Measurements from ENCODE around the gene UNC5C. TPM values are rescaled to one million over a fixed set of nuclear protein-coding genes. Genes with fewer than 3 reads are reported as not detected.

The UNC5C gene
- total and polyA plus RNA-seq, 2 of the 8 experiments (the other 6 are each of a cell fraction or from before 2014, with no cell fraction given) = 0.30 to 1.3 TPM

DNA sequence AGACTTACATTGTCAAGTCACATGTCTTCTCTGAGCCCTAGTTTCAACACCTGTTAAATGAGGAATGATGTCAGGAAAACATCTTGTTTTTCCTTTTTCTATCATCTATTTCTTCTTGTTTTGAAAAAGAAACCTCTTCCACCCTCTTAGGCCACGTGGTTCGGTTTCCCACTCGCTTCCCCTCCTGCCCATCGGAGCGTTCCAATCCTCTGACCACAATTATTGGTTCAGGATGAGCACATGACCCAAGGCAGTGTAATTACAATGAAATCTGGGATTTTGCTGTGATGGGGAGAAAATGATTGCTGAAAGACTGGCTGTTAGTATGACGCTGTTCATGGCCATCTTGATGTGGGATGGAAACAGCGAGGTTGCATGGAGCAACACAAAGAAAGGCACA, 186.7 kb downstream of the UNC5C start:
- H4K91ac ChIP-seq (replicated peaks; ENCODE audit: insufficient read length, low read length) = no peak overlapping the region

More for the DNA sequence above, 186.7 kb downstream of the UNC5C start:
- no peak for DNase-seq (ENCODE audit: low read depth in 1 of 2, low spot score in 2 of 2)
- no peaks in the 10 kb centered on the region for H3K36me3 ChIP-seq (ENCODE audit: control insufficient read depth in 2 of 4, insufficient read depth in 4 of 4, low read length in 3 of 4)
- TF ChIP-seq GTF2F1 (IDR thresholded peaks at IDR 0.05; ENCODE audit: borderline replicate concordance, low read depth, low read length) = no peak
- no peak for TF ChIP-seq BACH1 (IDR thresholded peaks at IDR 0.05; ENCODE audit: low read length)
- TF ChIP-seq SP4 (IDR thresholded peaks at IDR 0.05; ENCODE audit: low read length) = no peak
- no peak for TF ChIP-seq SUZ12 (IDR thresholded peaks at IDR 0.05; ENCODE audit: low read length)
- no peak for TF ChIP-seq CBX5 (IDR thresholded peaks at IDR 0.05; ENCODE audit: low read depth, low read length)
- TF ChIP-seq NRF1 (IDR thresholded peaks at IDR 0.05; ENCODE audit: low read depth, low read length) = no peak
- TF ChIP-seq SP1 (IDR thresholded peaks at IDR 0.05; ENCODE audit: low read depth, low read length) = no peak
- TF ChIP-seq EP300 (IDR thresholded peaks at IDR 0.05; ENCODE audit: borderline replicate concordance in 1 of 2, low read depth in 2 of 2, low read length in 2 of 2) = no peak
- no peak for TF ChIP-seq ASH2L (IDR thresholded peaks at IDR 0.05; ENCODE audit: low read length)
- H4K8ac ChIP-seq (ENCODE audit: extremely low read depth, insufficient read depth, low read length) = no peak overlapping the region
- no peaks in the 10 kb centered on the region for H3K79me1 ChIP-seq (ENCODE audit: low read depth, low read length)
- H3K27me3 ChIP-seq (replicated peaks in 1 of 4; ENCODE audit: control insufficient read depth in 3 of 4, extremely low read depth in 1 of 4, insufficient read depth in 3 of 4, low read length in 3 of 4) = no peaks in the 10 kb centered on the region
- no peaks in the 10 kb centered on the region for H3K23me2 ChIP-seq (ENCODE audit: low read depth, low read length)
- H3K27ac ChIP-seq (ENCODE audit: low read depth, low read length) = no peak overlapping the region
- H3K14ac ChIP-seq (ENCODE audit: insufficient read length) = no peak overlapping the region
- no peaks in the 10 kb centered on the region for H3K9me3 ChIP-seq (ENCODE audit: insufficient read depth in 2 of 2, low read depth in 1 of 2, low read length in 1 of 2)
- H3K4me1 ChIP-seq (replicated peaks in 1 of 4; ENCODE audit: control insufficient read depth in 3 of 4, insufficient read depth in 4 of 4, low read length in 3 of 4) = peaks cover 0 to 2% (median 0%) of the 10 kb centered on the region in 4 experiments; a peak in 1 of 7 replicates
- H2AK5ac ChIP-seq (ENCODE audit: low read depth, low read length) = no peak overlapping the region
- no peak overlapping the region for H2BK5ac ChIP-seq (ENCODE audit: low read depth, low read length)
- CTCF ChIA-PET (ENCODE audit: partially characterized antibody) = interaction anchor here (1.5 to 1.7 kb wide), 3 partner anchors 17 to 23 kb away, joined by 4 to 7 read pairs (median 6); no protein-coding TSS in a partner anchor
- WGBS, 2 experiments (ENCODE audit: extremely low coverage in 1 of 2, insufficient coverage in 1 of 2, insufficient read length in 1 of 2, insufficient replicate concordance in 2 of 2, low coverage in 1 of 2, low lambda C conversion rate in 2 of 2, missing lambda C conversion rate in 1 of 2) = 91% methylated on average over 7 of the region's 7 CpGs; no CpG with 5 or more reads in 1 of the 2 experiments
- POLR2A ChIA-PET (ENCODE audit: partially characterized antibody) = no interaction called here
- no peak overlapping the region for H3K56ac ChIP-seq (replicated peaks; ENCODE audit: insufficient read length, low read depth, low read length)
- H3K23ac ChIP-seq (ENCODE audit: insufficient read length) = no peak overlapping the region
- H2BK20ac ChIP-seq (ENCODE audit: low read length) = no peak overlapping the region
- H2BK120ac ChIP-seq (replicated peaks; ENCODE audit: low read depth, low read length) = no peak overlapping the region
- no peak overlapping the region for H2BK12ac ChIP-seq (ENCODE audit: low read depth, low read length)
- FAIRE-seq = no peak
- H2AFZ ChIP-seq (ENCODE audit: low read length) = no peak overlapping the region
- no peak overlapping the region for H2BK15ac ChIP-seq (ENCODE audit: low read length)
- no peak overlapping the region for H3K4me3 ChIP-seq (ENCODE audit: extremely low read depth in 1 of 4, insufficient read depth in 2 of 4, low read depth in 3 of 4, low read length in 4 of 4)
- no peaks in the 10 kb centered on the region for H4K20me1 ChIP-seq (replicated peaks in 1 of 2; ENCODE audit: control insufficient read depth in 1 of 2, insufficient read depth in 2 of 2, low read length in 2 of 2)
- H3K4ac ChIP-seq (replicated peaks; ENCODE audit: insufficient read length, low read depth, low read length) = no peak overlapping the region
- H4K5ac ChIP-seq (ENCODE audit: insufficient read length, low read depth, low read length) = no peak overlapping the region
- H3K4me2 ChIP-seq (ENCODE audit: insufficient read depth in 1 of 2, low read depth in 2 of 2, low read length in 2 of 2) = no peak overlapping the region
- H3K79me2 ChIP-seq (ENCODE audit: control insufficient read depth in 1 of 2, insufficient read depth in 2 of 2, low read length in 2 of 2) = no peaks in the 10 kb centered on the region
- H3K9ac ChIP-seq (replicated peaks in 1 of 4; ENCODE audit: extremely low read depth in 1 of 4, low read depth in 3 of 4, low read length in 3 of 4) = no peak overlapping the region
- no peak overlapping the region for H3K18ac ChIP-seq (ENCODE audit: extremely low read depth, low read length)
